ENCODE data around the gene NCEH1. TPM values are rescaled to one million over a fixed set of nuclear protein-coding genes. Genes with fewer than 3 reads are reported as not detected.

The NCEH1 gene
- total and polyA plus RNA-seq, 7 donors = 2.6 to 12.0 (median 5.1) TPM

DNA sequence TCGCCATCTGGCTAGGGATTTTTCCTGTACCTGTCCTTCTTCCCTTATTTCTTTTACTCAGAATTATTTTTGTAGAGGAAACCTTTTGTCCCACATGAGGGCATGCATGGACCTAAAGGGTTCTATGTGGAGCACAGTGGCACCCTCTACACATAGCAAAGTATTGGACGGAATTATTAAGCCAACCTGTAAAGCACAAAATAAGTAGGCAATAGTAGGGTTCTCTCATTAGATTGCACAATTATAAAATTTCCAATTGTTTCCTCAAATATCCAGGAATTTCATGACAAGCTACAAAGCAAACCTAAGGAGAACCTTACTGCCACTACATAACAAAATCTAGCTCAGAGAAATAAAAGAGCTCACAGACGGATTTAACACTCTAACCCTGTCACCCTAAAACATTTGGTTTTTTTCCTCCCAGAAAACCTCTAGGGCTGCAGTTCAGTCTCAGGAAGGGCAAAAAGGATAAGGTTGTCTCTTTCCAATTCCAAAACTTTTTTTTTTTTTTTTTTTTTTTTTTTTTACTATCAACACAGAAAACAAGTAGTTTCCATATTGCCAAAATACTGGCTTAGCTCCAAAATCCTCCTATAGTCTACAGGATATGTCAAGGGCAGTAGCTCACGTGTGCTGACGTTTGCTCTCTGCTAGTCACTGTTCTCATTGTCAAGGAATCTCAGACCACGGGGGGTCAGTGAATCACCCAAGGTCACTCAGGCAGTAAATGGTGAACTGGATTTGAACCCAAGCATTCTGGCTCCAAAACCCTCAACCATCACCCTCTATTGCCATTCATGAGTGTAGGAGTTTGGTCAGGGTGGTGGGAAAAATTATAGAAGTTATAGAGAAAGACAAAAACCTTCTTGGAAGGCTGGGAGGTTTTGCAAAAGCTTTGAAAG, 52.3 kb downstream of the NCEH1 start:
- no peaks in the 10 kb centered on the region for H3K27me3 ChIP-seq (ENCODE audit: insufficient read depth in 3 of 3, low read length in 2 of 3)
- ATAC-seq (peak in 2 of 4 donors; percentile 44 to 81), DNase-seq (no peak)
- H3K4me1 ChIP-seq = no peaks in the 10 kb centered on the region
- intact Hi-C loops (cut with DNase I) = no loop called here
- H3K27ac ChIP-seq = no peak overlapping the region
- WGBS, 3 donors = 60 to 69% (median 67%) methylated on average over 6 of the region's 6 CpGs
- H3K36me3 ChIP-seq (ENCODE audit: insufficient read depth in 1 of 2, low read depth in 1 of 2) = no peaks in the 10 kb centered on the region
- no peak for TF ChIP-seq CTCF (IDR thresholded peaks at IDR 0.05)
- H3K4me3 ChIP-seq = no peak overlapping the region
- no peaks in the 10 kb centered on the region for H3K9me3 ChIP-seq

GRCh38 chr3:172656602-172657001, 54.3 kb downstream of the NCEH1 start:
- H3K4me1 ChIP-seq = no peaks in the 10 kb centered on the region
- H3K9me3 ChIP-seq = no peaks in the 10 kb centered on the region
- no peaks in the 10 kb centered on the region for H3K27me3 ChIP-seq (ENCODE audit: insufficient read depth in 3 of 3, low read length in 2 of 3)
- no peak for TF ChIP-seq CTCF (IDR thresholded peaks at IDR 0.05)
- intact Hi-C loops (cut with DNase I) = no loop called here
- ATAC-seq (no peak), DNase-seq (no peak)
- WGBS, 3 donors = 87 to 96% (median 90%) methylated on average over 8 of the region's 8 CpGs
- H3K4me3 ChIP-seq = no peak overlapping the region
- no peak overlapping the region for H3K27ac ChIP-seq
- H3K36me3 ChIP-seq (ENCODE audit: insufficient read depth in 1 of 2, low read depth in 1 of 2) = no peaks in the 10 kb centered on the region

DNA sequence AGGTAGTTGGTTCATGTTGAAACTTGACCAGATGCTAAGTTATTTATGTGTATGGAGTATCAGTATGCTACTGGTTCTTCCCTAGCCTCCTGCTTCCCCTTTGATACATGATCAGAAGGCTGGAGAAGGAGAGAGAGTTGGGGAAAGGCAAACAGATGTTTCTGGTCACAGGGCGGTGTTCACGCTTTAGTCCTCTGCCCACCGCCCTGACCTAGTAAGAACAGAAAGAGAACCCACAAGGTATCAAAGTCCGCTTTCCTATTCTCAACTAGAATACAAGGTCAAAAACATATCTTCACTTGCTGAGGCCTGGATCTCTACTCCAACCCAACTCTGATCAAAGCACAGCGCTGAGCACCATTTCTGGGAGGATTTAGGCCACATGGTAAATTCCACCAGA, 55.5 kb downstream of the NCEH1 start:
- DNase-seq (no peak), ATAC-seq (no peak)
- Histone ChIP-seq H3K27me3 (ENCODE audit: insufficient read depth in 3 of 3, low read length in 2 of 3) (no peaks in the 10 kb centered on the region), H3K36me3 (ENCODE audit: insufficient read depth in 1 of 2, low read depth in 1 of 2) (no peaks in the 10 kb centered on the region), H3K27ac (no peak overlapping the region), H3K4me3 (no peak overlapping the region), H3K9me3 (no peaks in the 10 kb centered on the region), H3K4me1 (no peaks in the 10 kb centered on the region)
- intact Hi-C loops (cut with DNase I) = no loop called here
- WGBS, 3 donors = 94 to 98% (median 97%) methylated on average over 5 of the region's 5 CpGs
- TF ChIP-seq CTCF (IDR thresholded peaks at IDR 0.05) = no peak

DNA sequence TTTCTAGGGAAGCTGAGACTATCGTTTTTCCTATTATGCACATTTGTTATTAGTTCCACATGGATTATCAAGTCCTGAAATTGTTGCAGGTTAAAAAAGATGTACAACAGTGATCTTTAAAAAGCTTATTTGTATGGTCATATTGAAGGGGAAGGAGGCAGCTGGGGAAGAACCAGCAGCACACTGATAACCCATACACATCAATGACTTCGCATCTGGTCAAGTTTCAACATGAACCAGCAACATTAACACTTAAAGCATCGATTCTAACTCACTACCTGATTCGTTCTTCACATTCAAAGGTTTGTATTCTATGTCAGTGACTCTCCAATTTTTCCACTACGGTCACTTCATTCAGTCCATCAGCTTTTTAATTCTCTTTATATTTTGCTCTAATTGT, 56.4 kb downstream of the NCEH1 start:
- Histone ChIP-seq H3K27ac (no peak overlapping the region), H3K4me1 (no peaks in the 10 kb centered on the region), H3K4me3 (no peak overlapping the region), H3K27me3 (ENCODE audit: insufficient read depth in 3 of 3, low read length in 2 of 3) (no peaks in the 10 kb centered on the region), H3K36me3 (ENCODE audit: insufficient read depth in 1 of 2, low read depth in 1 of 2) (no peaks in the 10 kb centered on the region), H3K9me3 (no peaks in the 10 kb centered on the region)
- DNase-seq = no peak
- WGBS, 3 donors = 77 to 89% (median 85%) methylated on average over 5 of the region's 5 CpGs
- no peak for ATAC-seq
- TF ChIP-seq CTCF (IDR thresholded peaks at IDR 0.05) = no peak
- intact Hi-C loops (cut with DNase I) = no loop called here

Measured in psoas muscle (tissue), 8 donors.